Activated naive CD4-positive, alpha-beta T cell treated with anti-CD3 and anti-CD28 coated beads, Interleukin-2, amount 10 ng/mL, durations not matched to agents 7 days and 5 days (primary cell): Measurements from ENCODE around the gene RHBDD1.

Experiments used
- CTCF ChIA-PET: fragments of 350-600 bp; sonication (Branson Sonifier 250); formaldehyde crosslinking; loops from one replicate; lab custom pipeline; 2021; ENCODE audit warnings: antibody characterized with exemption; lab: Charles Lee
- DNase-seq: peaks from one replicate; pipeline ENCODE4 v3.0.0-alpha.2; 2020
- H3K27ac Mint-ChIP-seq: one replicate; pipeline ENCODE4 v1.8.0; 2021; ENCODE audit warnings: mild to moderate bottlenecking, moderate library complexity, mixed read lengths
- H3K27me3 Mint-ChIP-seq: one replicate; pipeline ENCODE4 v1.8.0; 2021; ENCODE audit warnings: mild to moderate bottlenecking, mixed read lengths
- H3K36me3 Mint-ChIP-seq: one replicate; pipeline ENCODE4 v1.8.0; 2021; ENCODE audit warnings: mixed read lengths
- H3K4me1 Mint-ChIP-seq: one replicate; pipeline ENCODE4 v1.8.0; 2021; ENCODE audit warnings: mixed read lengths
- H3K4me3 Mint-ChIP-seq: one replicate; pipeline ENCODE4 v1.8.0; 2021; ENCODE audit warnings: mild to moderate bottlenecking, moderate library complexity, mixed read lengths
- H3K9me3 Mint-ChIP-seq: one replicate; pipeline ENCODE4 v1.8.0; 2021; ENCODE audit warnings: mixed read lengths

Gene RHBDD1

DNA sequence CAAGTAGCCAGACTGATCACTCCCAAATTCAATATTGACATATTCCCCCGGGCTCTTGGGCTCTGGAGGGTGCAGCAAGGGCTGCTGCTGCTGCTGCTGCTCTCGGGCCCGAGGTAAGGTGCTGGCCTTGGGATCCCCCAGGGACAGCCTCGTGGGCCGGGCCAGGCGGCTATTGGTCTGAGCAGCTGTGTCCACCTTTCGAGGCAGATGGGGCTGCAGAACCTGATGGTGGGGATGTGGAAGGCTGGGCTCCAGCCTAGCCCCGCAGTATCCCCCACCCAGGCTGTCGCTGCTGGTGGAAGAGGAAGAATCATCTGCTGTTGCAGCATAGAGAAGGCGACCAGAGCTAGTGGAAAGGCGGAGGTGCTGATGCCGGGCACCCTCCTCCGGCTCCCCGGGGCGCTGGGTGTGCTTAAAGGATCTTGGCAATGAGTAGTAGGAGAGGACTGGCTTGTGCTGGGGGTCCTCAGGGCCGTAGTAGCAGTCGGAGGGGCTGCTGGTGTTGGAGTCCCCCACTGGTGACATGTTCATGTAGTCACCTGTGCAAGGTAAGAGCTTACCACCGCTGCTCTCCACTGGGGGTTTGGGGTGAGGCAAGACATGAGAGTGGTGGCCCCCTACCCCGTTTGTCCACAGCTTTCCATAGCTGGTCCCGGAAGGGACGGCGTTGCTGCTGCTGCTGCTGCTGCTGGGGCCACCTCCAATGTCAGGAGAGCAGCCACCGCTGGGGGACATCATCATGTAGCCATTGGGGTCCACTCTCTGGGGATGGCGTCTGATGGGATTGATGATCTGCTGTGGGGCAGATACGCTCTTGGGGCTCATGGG, 39.6 kb upstream of the RHBDD1 start:
- no peak overlapping the region for H3K27ac Mint-ChIP-seq
- H3K27me3 Mint-ChIP-seq: peaks cover 3% of the 10 kb centered on the region
- peaks cover 19% of the 10 kb centered on the region for H3K36me3 Mint-ChIP-seq
- peaks cover 70% of the 10 kb centered on the region for H3K4me1 Mint-ChIP-seq
- H3K4me3 Mint-ChIP-seq: no peak overlapping the region
- H3K9me3 Mint-ChIP-seq: no peaks in the 10 kb centered on the region
- no peak for DNase-seq
- CTCF ChIA-PET: interaction anchor here (0.9 to 1.3 kb wide), 3 partner anchors 23 to 373 kb away, joined by 3 read pairs; no protein-coding TSS in a partner anchor

DNA sequence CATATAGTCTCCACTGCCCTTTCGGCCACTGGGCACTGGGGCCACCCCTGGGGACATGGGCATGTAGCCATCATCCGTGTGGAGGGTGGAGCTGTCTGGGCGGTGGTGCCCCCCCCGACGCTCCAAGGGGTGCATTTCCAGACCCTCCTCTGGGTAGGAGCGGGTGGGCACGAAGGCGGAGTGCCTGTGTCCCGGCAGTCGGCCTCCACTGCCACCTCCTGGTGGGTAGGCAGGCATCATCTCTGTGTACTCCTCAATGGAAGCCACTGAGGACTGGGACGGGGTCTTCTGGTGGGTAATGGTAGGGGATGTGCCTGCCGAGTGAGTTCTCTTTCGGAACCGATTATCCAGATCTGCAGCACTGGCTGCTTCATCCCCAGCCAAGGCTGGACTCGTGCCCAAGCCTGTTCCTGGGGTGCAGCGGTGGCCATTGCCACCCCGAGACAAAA, 39.0 kb upstream of the RHBDD1 start:
- peak; percentile 25 for DNase-seq
- CTCF ChIA-PET: no interaction called here
- H3K4me1 Mint-ChIP-seq: peaks cover 75% of the 10 kb centered on the region
- peaks cover 18% of the 10 kb centered on the region for H3K36me3 Mint-ChIP-seq
- H3K27me3 Mint-ChIP-seq: peaks cover 3% of the 10 kb centered on the region
- peak overlapping the region; percentile 85 for H3K4me3 Mint-ChIP-seq
- H3K27ac Mint-ChIP-seq: peak overlapping the region; percentile 67
- no peaks in the 10 kb centered on the region for H3K9me3 Mint-ChIP-seq

- CTCF ChIA-PET: interaction anchor here (0.7 to 5.7 kb wide), 8 partner anchors 11 to 908 kb away, joined by 3 to 53 read pairs (median 4); no protein-coding TSS in a partner anchor
- Mint-ChIP-seq H3K4me1 (peaks cover 70% of the 10 kb centered on the region), H3K27me3 (peaks cover 3% of the 10 kb centered on the region), H3K9me3 (no peaks in the 10 kb centered on the region), H3K36me3 (peaks cover 18% of the 10 kb centered on the region), H3K4me3 (peak overlapping the region; percentile 85), H3K27ac (no peak overlapping the region)
- DNase-seq: peak; percentile 21
Observed at GRCh38 chr2:226797289-226797988, 38.4 kb upstream of the RHBDD1 start.

DNA sequence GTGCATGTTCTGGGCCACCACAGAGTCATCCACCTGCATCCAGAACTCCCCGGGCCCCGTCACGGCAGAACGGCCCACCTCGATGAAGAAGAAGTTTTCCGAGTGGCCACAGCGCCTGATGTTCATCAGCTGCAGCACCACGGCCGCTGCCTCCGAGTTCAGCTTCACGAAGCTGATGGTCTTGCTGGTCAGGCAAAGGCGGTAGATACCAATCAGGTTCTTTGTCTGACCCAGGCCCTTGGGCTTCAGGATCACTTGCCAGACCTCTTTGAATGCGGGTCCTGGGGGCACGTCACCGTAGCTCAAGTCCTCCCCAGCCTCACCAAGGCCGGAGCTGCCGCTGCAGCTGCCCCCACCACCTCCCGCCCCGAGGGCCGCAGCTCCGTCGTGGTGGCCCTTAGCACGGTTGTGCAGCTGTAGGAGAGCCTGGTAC, 37.8 kb upstream of the RHBDD1 start:
- Mint-ChIP-seq H3K27ac (peak overlapping the region; percentile 89), H3K4me1 (peaks cover 65% of the 10 kb centered on the region), H3K9me3 (no peaks in the 10 kb centered on the region), H3K4me3 (peak overlapping the region; percentile 85), H3K27me3 (peaks cover 3% of the 10 kb centered on the region), H3K36me3 (peaks cover 18% of the 10 kb centered on the region)
- CTCF ChIA-PET: interaction anchor here (0.7 to 5.7 kb wide), 8 partner anchors 11 to 909 kb away, joined by 3 to 53 read pairs (median 4); no protein-coding TSS in a partner anchor
- DNase-seq: no peak

DNA sequence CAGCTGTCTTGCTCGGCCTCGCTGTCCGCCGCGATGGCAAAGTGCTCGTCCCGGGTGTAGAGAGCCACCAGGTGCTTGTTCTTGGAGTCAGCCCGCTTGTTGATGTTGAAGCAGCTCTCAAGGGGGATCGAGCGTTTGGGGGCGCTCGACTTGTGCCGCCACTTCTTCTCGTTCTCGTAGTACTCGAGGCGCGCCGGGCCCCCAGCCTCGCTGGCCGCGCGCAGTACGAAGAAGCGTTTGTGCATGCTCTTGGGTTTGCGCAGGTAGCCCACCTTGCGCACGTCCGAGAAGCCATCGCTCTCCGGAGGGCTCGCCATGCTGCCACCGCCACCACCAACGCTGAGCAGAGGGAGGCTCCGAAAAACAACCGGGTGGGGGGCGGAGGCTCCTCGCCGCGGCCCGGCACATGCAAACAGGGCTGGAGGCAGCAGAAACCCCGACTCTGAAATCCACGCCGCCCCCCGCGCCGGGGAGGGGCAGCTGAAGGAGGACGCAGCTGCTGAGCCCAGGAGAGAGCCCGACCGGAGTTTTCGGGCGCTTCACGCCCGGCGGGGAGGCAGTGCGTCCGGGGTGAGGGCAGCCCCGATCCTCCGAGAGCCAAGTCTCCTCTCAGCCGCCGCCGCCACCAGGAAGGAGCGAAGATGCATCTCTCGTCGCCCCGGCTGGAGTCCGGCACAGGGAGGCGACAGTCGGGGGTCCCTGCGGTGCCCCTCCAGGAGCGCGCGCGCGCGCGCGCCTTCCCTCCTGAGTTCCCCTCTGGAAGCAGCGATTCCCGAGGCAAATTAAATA, 37.2 kb upstream of the RHBDD1 start:
- H3K27ac Mint-ChIP-seq: peak overlapping the region; percentile 89
- H3K9me3 Mint-ChIP-seq: no peaks in the 10 kb centered on the region
- peaks cover 59% of the 10 kb centered on the region for H3K4me1 Mint-ChIP-seq
- peaks cover 3% of the 10 kb centered on the region for H3K27me3 Mint-ChIP-seq
- peaks cover 18% of the 10 kb centered on the region for H3K36me3 Mint-ChIP-seq
- H3K4me3 Mint-ChIP-seq: peak overlapping the region; percentile 85
- CTCF ChIA-PET: interaction anchor here (0.6 to 5.7 kb wide), 13 partner anchors 9 to 1133 kb away, joined by 3 to 53 read pairs (median 4); partner anchors contain the start of gene RHBDD1
- peak; percentile 70 for DNase-seq

DNA sequence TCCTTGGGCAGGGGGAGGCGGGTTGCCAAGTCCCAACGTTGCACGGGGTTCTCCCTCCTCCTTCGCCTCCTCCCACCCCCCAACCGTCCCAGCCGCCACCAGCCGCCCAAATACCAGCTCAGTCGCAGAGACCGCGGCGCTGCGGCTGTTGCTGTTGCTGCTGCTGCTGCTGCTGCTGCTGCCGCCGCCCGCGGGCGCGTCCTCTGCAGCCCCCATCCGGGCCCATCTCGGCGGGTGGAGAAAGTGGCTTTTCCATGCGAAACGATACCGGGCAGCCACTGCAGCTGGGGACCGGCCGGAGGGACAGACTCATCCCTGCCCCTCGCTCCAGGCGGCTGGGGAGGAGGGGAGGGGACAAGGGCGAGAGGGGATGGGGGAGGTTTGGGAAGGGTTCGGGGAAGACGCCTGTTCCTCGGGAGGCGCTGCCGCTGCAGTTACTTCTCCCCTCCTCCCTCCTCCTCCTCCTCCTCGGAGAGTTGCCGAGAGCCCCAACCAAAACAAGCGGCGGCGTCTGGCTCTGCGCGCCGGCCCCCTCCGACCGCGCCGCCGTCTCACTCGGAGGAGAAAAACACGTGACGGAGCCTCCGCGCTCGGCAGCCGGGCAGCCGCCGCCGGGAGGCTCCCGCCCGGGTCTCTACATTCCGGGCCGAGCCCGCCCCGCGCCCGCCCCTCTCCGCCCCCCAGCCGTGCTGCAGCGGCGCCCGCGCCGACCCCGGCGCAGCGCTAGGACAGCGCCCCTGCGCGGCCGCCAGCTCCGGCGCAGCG, 36.5 kb upstream of the RHBDD1 start, which contains the start of gene IRS1:
TSS of gene IRS1 (minus strand) at position 610 of the 765 bp plus-strand sequence. CDS start 1,082 bp downstream, outside the sequence.
- H3K4me3 Mint-ChIP-seq: peak within 1 kb of the TSS; percentile 85
- peak within 1 kb of the TSS; percentile 89 for H3K27ac Mint-ChIP-seq
- CTCF ChIA-PET: interaction anchor here (0.6 to 5.7 kb wide), 18 partner anchors 9 to 1134 kb away, joined by 3 to 53 read pairs (median 4); partner anchors contain the start of gene RHBDD1
- H3K4me1 Mint-ChIP-seq: peaks cover 51% of the 10 kb centered on the region
- DNase-seq: peak; percentile 77
- H3K9me3 Mint-ChIP-seq: no peaks in the 10 kb centered on the region
- peaks cover 4% of the 10 kb centered on the region for H3K27me3 Mint-ChIP-seq
- H3K36me3 Mint-ChIP-seq: peaks cover 12% of the 10 kb centered on the region

GRCh38 chr2:226799976-226800940, 35.6 kb upstream of the RHBDD1 start:
- Mint-ChIP-seq H3K4me3 (peak overlapping the region; percentile 75), H3K27me3 (peaks cover 13% of the 10 kb centered on the region), H3K27ac (peak overlapping the region; percentile 74), H3K4me1 (peaks cover 47% of the 10 kb centered on the region), H3K36me3 (peaks cover 8% of the 10 kb centered on the region), H3K9me3 (no peaks in the 10 kb centered on the region)
- DNase-seq: no peak
- CTCF ChIA-PET: interaction anchor here (1.0 to 5.7 kb wide), 14 partner anchors 9 to 1135 kb away, joined by 3 to 53 read pairs (median 4); partner anchors contain the start of gene RHBDD1

- Mint-ChIP-seq H3K36me3 (peaks cover 8% of the 10 kb centered on the region), H3K27ac (peak overlapping the region; percentile 74), H3K9me3 (no peaks in the 10 kb centered on the region), H3K4me3 (peak overlapping the region; percentile 75), H3K27me3 (peaks cover 19% of the 10 kb centered on the region), H3K4me1 (peaks cover 41% of the 10 kb centered on the region)
- peak; percentile 76 for DNase-seq
- CTCF ChIA-PET: interaction anchor here (1.1 to 5.7 kb wide), 10 partner anchors 10 to 1136 kb away, joined by 3 to 53 read pairs (median 6); partner anchors contain the start of gene RHBDD1
Observed at GRCh38 chr2:226800941-226801784, 34.7 kb upstream of the RHBDD1 start.

DNA sequence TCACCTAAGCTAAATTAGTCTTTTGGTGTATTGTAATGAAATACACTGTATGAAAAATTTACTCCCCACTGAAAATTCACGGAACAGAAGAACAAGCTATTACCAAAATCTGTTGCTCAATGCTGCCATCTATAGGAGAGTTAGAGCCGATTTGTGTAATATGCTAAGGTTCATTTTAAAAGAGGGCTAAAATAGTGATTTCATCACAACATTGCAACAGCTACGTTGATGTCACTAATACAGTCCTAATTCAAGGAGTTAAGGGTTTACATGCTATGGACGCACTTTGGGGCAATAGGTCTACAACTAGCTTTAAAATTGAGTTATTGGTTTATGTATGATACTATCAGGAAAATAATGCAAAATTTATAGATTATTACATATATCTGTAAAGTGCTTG, 33.3 kb upstream of the RHBDD1 start:
- Mint-ChIP-seq H3K9me3 (no peaks in the 10 kb centered on the region), H3K4me1 (peaks cover 27% of the 10 kb centered on the region), H3K36me3 (no peaks in the 10 kb centered on the region), H3K27ac (no peak overlapping the region), H3K4me3 (no peak overlapping the region), H3K27me3 (peaks cover 24% of the 10 kb centered on the region)
- CTCF ChIA-PET: interaction anchor here (0.6 to 5.7 kb wide), 23 partner anchors 9 to 1142 kb away, joined by 3 to 53 read pairs (median 4); no protein-coding TSS in a partner anchor
- no peak for DNase-seq

DNA sequence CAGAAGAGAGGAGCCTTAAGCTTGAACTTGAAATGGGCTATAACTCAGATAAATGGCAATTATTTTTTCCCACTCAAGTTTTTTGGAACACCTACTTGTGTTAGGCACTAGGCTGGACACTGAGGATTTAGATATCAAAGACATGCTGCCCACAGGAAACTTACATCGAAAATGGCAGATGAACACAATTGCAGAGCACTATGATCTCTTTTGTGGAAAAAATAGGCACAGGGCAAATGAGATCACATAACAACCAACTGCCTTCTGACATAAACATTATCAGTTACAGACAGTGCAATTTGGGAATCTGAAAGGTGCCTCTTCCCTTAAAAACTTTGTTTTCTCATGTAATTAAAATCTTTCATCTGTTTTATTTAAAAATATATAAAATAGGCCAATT, 32.4 kb upstream of the RHBDD1 start:
- Mint-ChIP-seq H3K27me3 (peaks cover 27% of the 10 kb centered on the region), H3K9me3 (no peaks in the 10 kb centered on the region), H3K4me1 (peaks cover 20% of the 10 kb centered on the region), H3K4me3 (no peak overlapping the region), H3K27ac (no peak overlapping the region), H3K36me3 (no peaks in the 10 kb centered on the region)
- DNase-seq: no peak
- CTCF ChIA-PET: interaction anchor here (0.6 to 5.7 kb wide), 13 partner anchors 8 to 1138 kb away, joined by 3 to 53 read pairs (median 5); no protein-coding TSS in a partner anchor

DNA sequence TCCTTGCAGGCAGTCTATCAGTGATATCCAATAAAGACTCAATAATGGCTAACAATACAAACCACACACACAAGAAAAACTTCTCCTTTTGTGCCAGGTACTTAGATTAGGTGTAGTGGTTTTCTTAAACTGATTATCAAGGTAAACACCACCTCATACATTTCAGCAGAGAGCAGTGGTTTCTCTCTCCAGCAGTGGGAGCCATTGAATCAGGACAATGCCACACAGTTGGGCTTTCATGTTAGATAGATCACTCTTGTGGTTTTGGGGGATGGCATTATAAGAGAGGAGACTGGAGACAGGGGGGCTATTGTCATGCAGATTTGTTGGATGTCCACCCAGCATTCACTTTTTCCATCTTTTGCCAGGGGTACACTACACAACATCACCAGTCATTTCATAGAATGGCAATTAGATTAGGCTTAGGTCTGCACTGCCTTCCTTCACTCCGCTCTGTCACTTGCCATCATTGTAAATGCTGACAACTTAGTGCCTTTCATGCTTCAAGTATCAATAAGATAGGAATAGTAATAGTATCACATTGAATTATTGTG, 22.6 kb upstream of the RHBDD1 start:
- Mint-ChIP-seq H3K9me3 (no peaks in the 10 kb centered on the region), H3K36me3 (no peaks in the 10 kb centered on the region), H3K27ac (no peak overlapping the region), H3K4me3 (no peak overlapping the region), H3K4me1 (no peaks in the 10 kb centered on the region), H3K27me3 (peaks cover 9% of the 10 kb centered on the region)
- no peak for DNase-seq
- CTCF ChIA-PET: interaction anchor here (1.1 to 3.2 kb wide), 3 partner anchors 10 to 186 kb away, joined by 3 to 10 read pairs (median 4); no protein-coding TSS in a partner anchor
